DMS 273 treated with DMSO at 0.1 percent for 48 hours (cell line): ENCODE data around the gene ANGPTL4.
"Not testable (repeated sequence)": the region's sequence is repeated elsewhere in the genome, so short reads cannot be mapped to it uniquely, and the experiment has no call there.

ENCODE experiments used
- DNase-seq: peaks from one replicate; lab custom pipeline; 2025; lab: John Stamatoyannopoulos, UW

ANGPTL4 gene

GRCh38 chr19:8334458-8335342, 29.3 kb upstream of the ANGPTL4 start:
- DNase-seq = peak; percentile 26

GRCh38 chr19:8335343-8336071, 28.4 kb upstream of the ANGPTL4 start:
- no peak for DNase-seq

GRCh38 chr19:8336072-8336569, 27.8 kb upstream of the ANGPTL4 start:
- DNase-seq = no peak

GRCh38 chr19:8336660-8337059, 27.3 kb upstream of the ANGPTL4 start:
- no peak for DNase-seq

GRCh38 chr19:8337728-8338127, 26.2 kb upstream of the ANGPTL4 start:
- DNase-seq = no peak

- DNase-seq = no peak
Observed at GRCh38 chr19:8338835-8339234, 25.1 kb upstream of the ANGPTL4 start.

- no peak for DNase-seq
Observed at GRCh38 chr19:8340341-8341096, 23.4 kb upstream of the ANGPTL4 start.

- DNase-seq = not testable (repeated sequence)
Observed at GRCh38 chr19:8341504-8341903, 22.5 kb upstream of the ANGPTL4 start.

GRCh38 chr19:8342316-8342683, 21.7 kb upstream of the ANGPTL4 start:
- DNase-seq = no peak

- peak; percentile 67 for DNase-seq
Observed at GRCh38 chr19:8342684-8343482, 21.1 kb upstream of the ANGPTL4 start, which contains the start of gene KANK3. KANK3 (minus strand) TSS chr19:8343262; CDS start chr19:8337828, 5,434 bp downstream.

GRCh38 chr19:8343483-8343844, 20.5 kb upstream of the ANGPTL4 start:
- no peak for DNase-seq

GRCh38 chr19:8349629-8350372, 14.2 kb upstream of the ANGPTL4 start:
- DNase-seq = not testable (repeated sequence)

GRCh38 chr19:8352134-8352827, 11.7 kb upstream of the ANGPTL4 start:
- DNase-seq = no peak

GRCh38 chr19:8352845-8353244, 11.1 kb upstream of the ANGPTL4 start:
- DNase-seq = not testable (repeated sequence)

- DNase-seq = no peak
Observed at GRCh38 chr19:8355631-8356402, 8.1 kb upstream of the ANGPTL4 start.

- DNase-seq = no peak
Observed at GRCh38 chr19:8357007-8357521, 6.9 kb upstream of the ANGPTL4 start.

GRCh38 chr19:8358948-8359347, 5.0 kb upstream of the ANGPTL4 start:
- no peak for DNase-seq

- no peak for DNase-seq
Observed at GRCh38 chr19:8360196-8360595, 3.8 kb upstream of the ANGPTL4 start.
